MCF 10A (cell line): Measurements from ENCODE around the gene ARHGAP40. TPM values are rescaled to one million over a fixed set of nuclear protein-coding genes. Genes with fewer than 3 reads are reported as not detected.

ENCODE experiments used
- BruUV-seq: library from RNA; stranded (reverse); fragments of 400-500 nt; replicated peaks from 2 replicates; lab custom pipeline; 2021; lab: Mats Ljungman, UMichigan
- CTCF ChIA-PET: fragments of 300-600 bp; sonication (Branson Sonifier 250); formaldehyde crosslinking; extraction: SDS; loops from one replicate; lab custom pipeline; 2021; ENCODE audit warnings: antibody characterized with exemption, inconsistent platforms; lab: Yijun Ruan, JAX
- POLR2A ChIA-PET: fragments of 300-600, 350-650 bp; sonication (Branson Sonifier 250); formaldehyde crosslinking; extraction: SDS; loops from one replicate; lab custom pipeline; 2020; ENCODE audit warnings: antibody characterized with exemption, inconsistent platforms; lab: Yijun Ruan, JAX
- DNase-seq: peaks from one replicate; pipeline ENCODE4 v3.0.0-alpha.2; 2018; ENCODE audit not compliant: unreplicated experiment
- H3K27ac Mint-ChIP-seq: one replicate; pipeline ENCODE4 v1.8.0; 2022; ENCODE audit warnings: mild to moderate bottlenecking, low read depth, mixed read lengths; ENCODE audit not compliant: unreplicated experiment
- H3K27me3 Mint-ChIP-seq: one replicate; pipeline ENCODE4 v1.8.0; 2022; ENCODE audit warnings: mixed read lengths; ENCODE audit not compliant: insufficient read depth, unreplicated experiment
- H3K36me3 Mint-ChIP-seq: one replicate; pipeline ENCODE4 v1.8.0; 2022; ENCODE audit warnings: mild to moderate bottlenecking, moderate library complexity, mixed read lengths; ENCODE audit not compliant: insufficient read depth, unreplicated experiment
- H3K4me1 Mint-ChIP-seq: one replicate; pipeline ENCODE4 v1.8.0; 2022; ENCODE audit warnings: mixed read lengths; ENCODE audit not compliant: insufficient read depth, unreplicated experiment
- H3K4me3 Mint-ChIP-seq: one replicate; pipeline ENCODE4 v1.8.0; 2022; ENCODE audit warnings: mild to moderate bottlenecking, moderate library complexity, mixed read lengths; ENCODE audit not compliant: unreplicated experiment
- H3K9me3 Mint-ChIP-seq: one replicate; pipeline ENCODE4 v1.8.0; 2022; ENCODE audit warnings: mixed read lengths; ENCODE audit not compliant: unreplicated experiment
- CTCF ChIP-seq: fragments of 200-600 bp; IDR thresholded peaks from one replicate; pipeline ENCODE4 v1.8.0; 2022; ENCODE audit warnings: antibody characterized with exemption, mild to moderate bottlenecking; ENCODE audit not compliant: unreplicated experiment
- intact Hi-C: fragments of 100-400 bp; cut with micrococcal nuclease; formaldehyde crosslinking; loops from 2 replicates; pipeline ENCODE4 v1.14.1; 2022
- total RNA-seq: library from RNA; stranded (reverse); gene quantifications from 2 replicates; pipeline ENCODE4 v1.2.3, GENCODE V29; 2022

ARHGAP40 gene
- total RNA-seq, 1 experiment from 2014 or later: not detected

DNA sequence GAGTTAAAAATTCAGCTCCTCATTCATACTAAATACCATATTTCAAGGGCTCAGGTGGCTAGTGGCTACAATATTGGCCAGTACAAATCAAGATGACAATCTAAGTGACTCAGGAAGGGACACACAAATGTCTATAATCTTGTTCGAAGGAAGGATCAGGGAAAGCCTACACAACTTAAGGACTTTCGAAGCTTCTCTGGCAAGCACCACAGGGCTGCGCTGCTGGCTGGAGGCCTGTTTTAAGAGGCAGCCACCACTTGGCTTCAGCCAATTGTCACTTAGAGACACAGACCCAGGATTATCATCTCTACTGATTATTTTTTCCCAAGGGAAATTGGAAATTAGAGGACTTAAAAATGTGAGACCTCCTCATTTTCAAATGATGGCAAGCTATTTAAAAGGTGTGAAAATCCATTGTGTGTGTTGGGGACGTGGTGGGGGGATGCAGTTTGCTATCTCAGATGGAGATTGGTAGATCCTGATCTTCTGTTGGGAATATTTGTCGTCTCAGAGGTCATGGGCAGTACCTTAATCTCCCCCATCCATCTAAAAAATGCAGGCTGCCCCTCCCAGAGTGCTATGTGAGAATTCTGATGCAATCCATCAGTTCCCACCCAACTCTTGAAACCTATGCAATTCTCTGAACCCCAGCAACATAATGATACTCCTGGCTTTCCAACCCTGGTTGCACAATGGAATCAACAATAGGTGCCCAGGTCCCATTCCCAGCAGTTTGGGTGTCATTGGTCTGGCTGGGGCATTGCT is 11.3 kb downstream of the ARHGAP40 start:
- BruUV-seq: no TSS peak
- no peak for TF ChIP-seq CTCF
- no peak for DNase-seq
- peaks cover 15% of the 10 kb centered on the region for H3K4me1 Mint-ChIP-seq
- ChIA-PET POLR2A (interaction anchor here (0.7 to 3.3 kb wide), 3 partner anchors 9 to 1177 kb away, joined by 3 to 12 read pairs (median 3); no protein-coding TSS in a partner anchor), CTCF (interaction anchor here (0.6 to 1.8 kb wide), 5 partner anchors 21 to 655 kb away, joined by 3 to 10 read pairs (median 5); no protein-coding TSS in a partner anchor)
- no peaks in the 10 kb centered on the region for H3K9me3 Mint-ChIP-seq
- intact Hi-C loops: no loop called here
- H3K27me3 Mint-ChIP-seq: no peaks in the 10 kb centered on the region
- H3K36me3 Mint-ChIP-seq: no peaks in the 10 kb centered on the region
- H3K4me3 Mint-ChIP-seq: no peak overlapping the region
- H3K27ac Mint-ChIP-seq: no peak overlapping the region

GRCh38 chr20:38615283-38615682 is 13.7 kb downstream of the ARHGAP40 start:
- POLR2A ChIA-PET: interaction anchor here (3.3 kb wide), 1 partner anchor 11 kb away, joined by 12 read pairs; no protein-coding TSS in a partner anchor
- no TSS peak for BruUV-seq
- intact Hi-C loops: no loop called here
- Mint-ChIP-seq H3K4me1 (peaks cover 15% of the 10 kb centered on the region), H3K27ac (no peak overlapping the region), H3K4me3 (no peak overlapping the region), H3K9me3 (no peaks in the 10 kb centered on the region), H3K27me3 (peaks cover 12% of the 10 kb centered on the region), H3K36me3 (no peaks in the 10 kb centered on the region)
- no peak for DNase-seq
- no peak for TF ChIP-seq CTCF
- CTCF ChIA-PET: interaction anchor here (0.5 to 1.4 kb wide), 4 partner anchors 12 to 433 kb away, joined by 3 to 4 read pairs (median 4); no protein-coding TSS in a partner anchor

GRCh38 chr20:38616457-38616856 is 14.8 kb downstream of the ARHGAP40 start:
- ChIA-PET POLR2A (interaction anchor here (0.6 to 1.7 kb wide), 2 partner anchors 11 to 1449 kb away, joined by 3 to 5 read pairs; no protein-coding TSS in a partner anchor), CTCF (interaction anchor here (0.7 to 1.4 kb wide), 4 partner anchors 33 to 252 kb away, joined by 3 to 4 read pairs (median 4); no protein-coding TSS in a partner anchor)
- Mint-ChIP-seq H3K36me3 (no peaks in the 10 kb centered on the region), H3K4me3 (no peak overlapping the region), H3K4me1 (peaks cover 15% of the 10 kb centered on the region), H3K27me3 (peaks cover 12% of the 10 kb centered on the region), H3K9me3 (no peaks in the 10 kb centered on the region), H3K27ac (no peak overlapping the region)
- intact Hi-C loops: no loop called here
- BruUV-seq: no TSS peak
- TF ChIP-seq CTCF: no peak
- DNase-seq: no peak
